MM.1S (cell line): ENCODE results near the gene LRIG3.

Experiments
- EZH2 ChIP-seq: fragments of 300-600 bp; sonication (generic); optimal IDR thresholded peaks from 2 replicates; pipeline ENCODE3; 2017; ENCODE audit warnings: low read depth, mild to moderate bottlenecking, antibody characterized with exemption, low read length, mixed read lengths
- EZH2phosphoT487 ChIP-seq: fragments of 300-600 bp; sonication (generic); IDR thresholded peaks from 2 replicates; pipeline ENCODE4 v1.6.1; 2018; ENCODE audit warnings: antibody characterized with exemption, low read length
- TF ChIP-seq, protein P1 (sequence below): fragments of 300-600 bp; sonication (generic); IDR thresholded peaks from 2 replicates; pipeline ENCODE4 v1.5.1; 2016; ENCODE audit warnings: antibody characterized with exemption, low read length, mixed read lengths

DNA sequence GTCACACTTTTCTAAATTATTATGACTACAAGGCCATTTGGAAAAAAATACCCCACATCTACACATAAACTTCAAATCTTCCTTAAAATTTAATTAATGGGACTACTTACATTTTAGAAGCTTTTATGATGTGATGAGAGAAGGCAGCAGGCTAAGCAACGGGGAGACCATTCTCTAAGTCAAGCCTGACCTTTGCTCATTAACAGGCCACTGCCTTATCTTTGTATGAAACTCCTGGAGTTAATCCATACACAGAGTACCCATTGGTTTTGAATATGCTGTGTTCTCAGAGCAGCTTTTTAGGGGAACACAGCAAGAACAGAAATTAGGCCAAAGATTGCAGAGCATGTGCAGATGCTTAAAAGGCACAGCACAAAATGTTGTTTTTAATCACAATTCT, 35.5 kb upstream of the LRIG3 start:
- TF ChIP-seq, protein P1, sequence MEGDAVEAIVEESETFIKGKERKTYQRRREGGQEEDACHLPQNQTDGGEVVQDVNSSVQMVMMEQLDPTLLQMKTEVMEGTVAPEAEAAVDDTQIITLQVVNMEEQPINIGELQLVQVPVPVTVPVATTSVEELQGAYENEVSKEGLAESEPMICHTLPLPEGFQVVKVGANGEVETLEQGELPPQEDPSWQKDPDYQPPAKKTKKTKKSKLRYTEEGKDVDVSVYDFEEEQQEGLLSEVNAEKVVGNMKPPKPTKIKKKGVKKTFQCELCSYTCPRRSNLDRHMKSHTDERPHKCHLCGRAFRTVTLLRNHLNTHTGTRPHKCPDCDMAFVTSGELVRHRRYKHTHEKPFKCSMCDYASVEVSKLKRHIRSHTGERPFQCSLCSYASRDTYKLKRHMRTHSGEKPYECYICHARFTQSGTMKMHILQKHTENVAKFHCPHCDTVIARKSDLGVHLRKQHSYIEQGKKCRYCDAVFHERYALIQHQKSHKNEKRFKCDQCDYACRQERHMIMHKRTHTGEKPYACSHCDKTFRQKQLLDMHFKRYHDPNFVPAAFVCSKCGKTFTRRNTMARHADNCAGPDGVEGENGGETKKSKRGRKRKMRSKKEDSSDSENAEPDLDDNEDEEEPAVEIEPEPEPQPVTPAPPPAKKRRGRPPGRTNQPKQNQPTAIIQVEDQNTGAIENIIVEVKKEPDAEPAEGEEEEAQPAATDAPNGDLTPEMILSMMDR: no peak
- TF ChIP-seq EZH2 (no peak), EZH2phosphoT487 (no peak)
